Vagina (tissue), 2 donors: ENCODE data around the gene SRSF3.
"Not testable (repeated sequence)": the region's sequence is repeated elsewhere in the genome, so short reads cannot be mapped to it uniquely, and the experiment has no call there.

Experiments
- POLR2A ChIP-seq, 2 donors: fragments of 450-650 bp; IDR thresholded peaks; one replicate each; pipeline ENCODE4 v1.6.1; 2017; ENCODE audit warnings: antibody characterized with exemption in 2 of 2, mild to moderate bottlenecking in 2 of 2, moderate library complexity in 2 of 2
- TF ChIP-seq, protein P1 (sequence below), 3 experiments: fragments of 450-650 bp in 2 of 3; fragments of 200-600 bp in 1 of 3; sonication (generic) in 1 of 3; IDR thresholded peaks; one replicate each; pipeline ENCODE4 v1.5.1; 2017 to 2019; ENCODE audit warnings: antibody characterized with exemption in 3 of 3, mild to moderate bottlenecking in 2 of 3, moderate library complexity in 2 of 3

DNA sequence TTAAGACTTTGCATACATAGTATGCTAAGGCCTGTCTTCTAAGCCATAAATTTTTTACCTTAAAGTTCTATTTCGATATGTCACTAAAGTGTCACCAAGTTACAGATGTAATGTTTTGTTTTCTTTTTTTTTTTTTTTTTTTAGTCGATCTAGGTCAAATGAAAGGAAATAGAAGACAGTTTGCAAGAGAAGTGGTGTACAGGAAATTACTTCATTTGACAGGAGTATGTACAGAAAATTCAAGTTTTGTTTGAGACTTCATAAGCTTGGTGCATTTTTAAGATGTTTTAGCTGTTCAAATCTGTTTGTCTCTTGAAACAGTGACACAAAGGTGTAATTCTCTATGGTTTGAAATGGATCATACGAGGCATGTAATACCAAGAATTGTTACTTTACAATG lies 7.7 kb downstream of the SRSF3 start:
- TF ChIP-seq POLR2A (IDR thresholded peaks at IDR 0.05) = not testable (repeated sequence)
- TF ChIP-seq, protein P1, sequence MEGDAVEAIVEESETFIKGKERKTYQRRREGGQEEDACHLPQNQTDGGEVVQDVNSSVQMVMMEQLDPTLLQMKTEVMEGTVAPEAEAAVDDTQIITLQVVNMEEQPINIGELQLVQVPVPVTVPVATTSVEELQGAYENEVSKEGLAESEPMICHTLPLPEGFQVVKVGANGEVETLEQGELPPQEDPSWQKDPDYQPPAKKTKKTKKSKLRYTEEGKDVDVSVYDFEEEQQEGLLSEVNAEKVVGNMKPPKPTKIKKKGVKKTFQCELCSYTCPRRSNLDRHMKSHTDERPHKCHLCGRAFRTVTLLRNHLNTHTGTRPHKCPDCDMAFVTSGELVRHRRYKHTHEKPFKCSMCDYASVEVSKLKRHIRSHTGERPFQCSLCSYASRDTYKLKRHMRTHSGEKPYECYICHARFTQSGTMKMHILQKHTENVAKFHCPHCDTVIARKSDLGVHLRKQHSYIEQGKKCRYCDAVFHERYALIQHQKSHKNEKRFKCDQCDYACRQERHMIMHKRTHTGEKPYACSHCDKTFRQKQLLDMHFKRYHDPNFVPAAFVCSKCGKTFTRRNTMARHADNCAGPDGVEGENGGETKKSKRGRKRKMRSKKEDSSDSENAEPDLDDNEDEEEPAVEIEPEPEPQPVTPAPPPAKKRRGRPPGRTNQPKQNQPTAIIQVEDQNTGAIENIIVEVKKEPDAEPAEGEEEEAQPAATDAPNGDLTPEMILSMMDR (IDR thresholded peaks at IDR 0.05) = not testable (repeated sequence)
